ENCODE results near the gene PSMD11. TPM values are rescaled to one million over a fixed set of nuclear protein-coding genes. Genes with fewer than 3 reads are reported as not detected.

Gene PSMD11
- total and polyA plus RNA-seq, 2 of the 8 experiments (the other 6 are each of a cell fraction or from before 2014, with no cell fraction given) = 68.4 to 171 TPM

DNA sequence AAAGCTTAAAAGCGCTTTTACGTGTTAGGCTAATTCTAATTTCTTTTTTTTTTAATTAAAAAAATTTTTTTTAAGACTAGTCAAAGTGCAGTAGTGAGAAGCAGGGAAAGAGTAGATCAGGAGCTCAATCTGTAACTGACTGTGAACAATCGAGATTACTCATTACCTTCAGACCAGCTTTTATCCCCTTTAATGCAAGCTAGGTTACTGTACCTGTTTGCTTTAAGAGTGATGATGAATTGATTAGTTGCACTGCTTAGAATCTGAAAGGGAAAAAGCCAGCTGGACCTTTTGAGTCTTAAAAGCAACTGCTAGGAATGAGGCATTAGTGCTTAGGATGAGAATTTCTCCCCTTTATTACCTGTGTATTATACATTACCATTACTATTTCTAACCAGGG, 19.0 kb downstream of the PSMD11 start:
- POLR2A ChIA-PET (ENCODE audit: partially characterized antibody) = interaction anchor here (0.8 to 1.1 kb wide), 2 partner anchors 15 to 101 kb away, joined by 3 read pairs; no protein-coding TSS in a partner anchor
- H3K79me2 ChIP-seq (ENCODE audit: control insufficient read depth in 1 of 2, insufficient read depth in 2 of 2, low read length in 2 of 2) = peaks cover 0 to 33% of the 10 kb centered on the region in 2 experiments; a peak in 2 of 4 replicates
- TF ChIP-seq HDAC6 (IDR thresholded peaks at IDR 0.05; ENCODE audit: low read depth, low read length) (no peak), POLR2AphosphoS5 (IDR thresholded peaks at IDR 0.05; ENCODE audit: low read depth, low read length) (no peak)
- H3K4ac ChIP-seq (replicated peaks; ENCODE audit: insufficient read length, low read depth, low read length) = no peak overlapping the region
- H3K4me1 ChIP-seq (replicated peaks in 1 of 4; ENCODE audit: control insufficient read depth in 3 of 4, insufficient read depth in 4 of 4, low read length in 3 of 4) = no peaks in the 10 kb centered on the region
- no peaks in the 10 kb centered on the region for H3K27me3 ChIP-seq (replicated peaks in 1 of 4; ENCODE audit: control insufficient read depth in 3 of 4, extremely low read depth in 1 of 4, insufficient read depth in 3 of 4, low read length in 3 of 4)
- FAIRE-seq (no peak), DNase-seq (ENCODE audit: low read depth in 1 of 2, low spot score in 2 of 2) (no peak)
- H4K5ac ChIP-seq (ENCODE audit: insufficient read length, low read depth, low read length) = no peak overlapping the region
- no peaks in the 10 kb centered on the region for H3K23me2 ChIP-seq (ENCODE audit: low read depth, low read length)
- H3K14ac ChIP-seq (ENCODE audit: insufficient read length) = no peak overlapping the region
- H2BK5ac ChIP-seq (ENCODE audit: low read depth, low read length) = no peak overlapping the region
- H3K18ac ChIP-seq (ENCODE audit: extremely low read depth, low read length) = no peak overlapping the region
- no peak overlapping the region for H2AFZ ChIP-seq (ENCODE audit: low read length)
- H2BK12ac ChIP-seq (ENCODE audit: low read depth, low read length) = no peak overlapping the region
- WGBS, 2 experiments (ENCODE audit: extremely low coverage in 1 of 2, insufficient coverage in 1 of 2, insufficient read length in 1 of 2, insufficient replicate concordance in 2 of 2, low coverage in 1 of 2, low lambda C conversion rate in 2 of 2, missing lambda C conversion rate in 1 of 2) = 96% methylated on average over 3 of the region's 3 CpGs; no CpG with 5 or more reads in 1 of the 2 experiments
- no peaks in the 10 kb centered on the region for H3K9me3 ChIP-seq (ENCODE audit: insufficient read depth in 2 of 2, low read depth in 1 of 2, low read length in 1 of 2)
- no peak overlapping the region for H2BK120ac ChIP-seq (replicated peaks; ENCODE audit: low read depth, low read length)
- CTCF ChIA-PET (ENCODE audit: partially characterized antibody) = interaction anchor here (0.6 to 4.7 kb wide), 25 partner anchors 8 to 306 kb away, joined by 3 to 71 read pairs (median 4); partner anchors contain the start of genes CDK5R1 and PSMD11
- peaks cover 0 to 11% of the 10 kb centered on the region in 2 experiments for H4K20me1 ChIP-seq (replicated peaks in 1 of 2; ENCODE audit: control insufficient read depth in 1 of 2, insufficient read depth in 2 of 2, low read length in 2 of 2)
- 0 out of 2 replicates have a peak, but pooled peaks cover 3% of the 10 kb centered on the region for H3K79me1 ChIP-seq (ENCODE audit: low read depth, low read length)
- no peak overlapping the region for H3K4me2 ChIP-seq (ENCODE audit: insufficient read depth in 1 of 2, low read depth in 2 of 2, low read length in 2 of 2)
- no peak overlapping the region for H3K9ac ChIP-seq (replicated peaks in 1 of 4; ENCODE audit: extremely low read depth in 1 of 4, low read depth in 3 of 4, low read length in 3 of 4)
- H3K23ac ChIP-seq (ENCODE audit: insufficient read length) = no peak overlapping the region
- no peak overlapping the region for H2BK15ac ChIP-seq (ENCODE audit: low read length)
- no peak overlapping the region for H2AK5ac ChIP-seq (ENCODE audit: low read depth, low read length)
- peaks cover 17 to 58% (median 42%) of the 10 kb centered on the region in 4 experiments for H3K36me3 ChIP-seq (ENCODE audit: control insufficient read depth in 2 of 4, insufficient read depth in 4 of 4, low read length in 3 of 4)
- H4K91ac ChIP-seq (replicated peaks; ENCODE audit: insufficient read length, low read length) = no peak overlapping the region
- no peak overlapping the region for H4K8ac ChIP-seq (ENCODE audit: extremely low read depth, insufficient read depth, low read length)
- H3K56ac ChIP-seq (replicated peaks; ENCODE audit: insufficient read length, low read depth, low read length) = no peak overlapping the region
- no peak overlapping the region for H3K4me3 ChIP-seq (ENCODE audit: extremely low read depth in 1 of 4, insufficient read depth in 2 of 4, low read depth in 3 of 4, low read length in 4 of 4)
- H3K27ac ChIP-seq (ENCODE audit: low read depth, low read length) = no peak overlapping the region
- no peak overlapping the region for H2BK20ac ChIP-seq (ENCODE audit: low read length)
